Limb (tissue), 2 donors: ENCODE results near the gene NUTM1.
A peak's percentile ranks its signal among the peaks of the same experiment; 100 is the strongest.

ENCODE experiments used
- DNase-seq, 2 donors: peaks; one replicate each; pipeline ENCODE4 v3.0.0-alpha.2; 2016; ENCODE audit errors: extremely low spot score in 2 of 2

NUTM1 gene, protein sequence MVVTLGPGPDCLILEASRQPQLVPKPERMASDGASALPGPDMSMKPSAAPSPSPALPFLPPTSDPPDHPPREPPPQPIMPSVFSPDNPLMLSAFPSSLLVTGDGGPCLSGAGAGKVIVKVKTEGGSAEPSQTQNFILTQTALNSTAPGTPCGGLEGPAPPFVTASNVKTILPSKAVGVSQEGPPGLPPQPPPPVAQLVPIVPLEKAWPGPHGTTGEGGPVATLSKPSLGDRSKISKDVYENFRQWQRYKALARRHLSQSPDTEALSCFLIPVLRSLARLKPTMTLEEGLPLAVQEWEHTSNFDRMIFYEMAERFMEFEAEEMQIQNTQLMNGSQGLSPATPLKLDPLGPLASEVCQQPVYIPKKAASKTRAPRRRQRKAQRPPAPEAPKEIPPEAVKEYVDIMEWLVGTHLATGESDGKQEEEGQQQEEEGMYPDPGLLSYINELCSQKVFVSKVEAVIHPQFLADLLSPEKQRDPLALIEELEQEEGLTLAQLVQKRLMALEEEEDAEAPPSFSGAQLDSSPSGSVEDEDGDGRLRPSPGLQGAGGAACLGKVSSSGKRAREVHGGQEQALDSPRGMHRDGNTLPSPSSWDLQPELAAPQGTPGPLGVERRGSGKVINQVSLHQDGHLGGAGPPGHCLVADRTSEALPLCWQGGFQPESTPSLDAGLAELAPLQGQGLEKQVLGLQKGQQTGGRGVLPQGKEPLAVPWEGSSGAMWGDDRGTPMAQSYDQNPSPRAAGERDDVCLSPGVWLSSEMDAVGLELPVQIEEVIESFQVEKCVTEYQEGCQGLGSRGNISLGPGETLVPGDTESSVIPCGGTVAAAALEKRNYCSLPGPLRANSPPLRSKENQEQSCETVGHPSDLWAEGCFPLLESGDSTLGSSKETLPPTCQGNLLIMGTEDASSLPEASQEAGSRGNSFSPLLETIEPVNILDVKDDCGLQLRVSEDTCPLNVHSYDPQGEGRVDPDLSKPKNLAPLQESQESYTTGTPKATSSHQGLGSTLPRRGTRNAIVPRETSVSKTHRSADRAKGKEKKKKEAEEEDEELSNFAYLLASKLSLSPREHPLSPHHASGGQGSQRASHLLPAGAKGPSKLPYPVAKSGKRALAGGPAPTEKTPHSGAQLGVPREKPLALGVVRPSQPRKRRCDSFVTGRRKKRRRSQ

DNA sequence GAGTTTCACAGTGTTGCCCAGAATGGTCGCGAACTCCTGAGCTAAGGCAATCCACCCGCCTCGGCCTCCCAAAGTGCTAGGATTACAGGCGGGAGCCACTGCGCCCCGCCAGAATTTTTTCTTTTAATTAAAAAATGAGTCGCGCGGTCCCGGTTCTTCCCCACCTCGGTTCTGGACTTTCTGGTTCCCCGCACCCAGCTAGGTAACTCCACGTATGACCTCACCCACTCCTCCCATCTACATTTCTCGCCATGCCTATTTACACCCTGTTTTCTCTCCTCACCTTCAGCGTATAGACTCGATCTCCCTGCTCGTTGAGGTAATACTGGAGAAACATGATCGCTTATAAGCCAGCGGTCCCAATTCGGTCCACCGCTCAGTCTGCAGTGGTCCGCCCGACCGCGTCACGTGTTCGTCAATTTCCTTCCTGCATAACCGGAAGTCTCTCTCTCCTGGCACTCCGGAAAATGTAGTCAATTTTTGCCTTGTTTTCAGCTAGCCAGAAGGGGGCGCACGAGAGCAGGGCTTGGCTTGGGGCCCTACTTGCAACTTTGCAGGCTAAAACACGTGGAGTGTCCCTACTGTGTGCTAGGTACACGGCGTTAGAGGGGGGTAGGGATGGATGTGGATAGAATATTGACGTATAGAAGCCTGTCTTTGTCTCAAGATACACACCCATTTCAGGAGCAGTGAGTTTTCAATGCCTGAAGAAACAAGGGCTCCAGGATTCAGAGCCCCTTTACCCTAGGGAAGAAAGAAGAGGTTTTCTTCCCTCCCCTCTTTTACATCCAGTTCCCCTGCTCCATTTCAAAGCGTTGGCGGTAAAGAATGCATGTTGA lies at the start of gene NUTM1, which contains the start of gene NOP10:
Gene NUTM1, plus strand, starts transcription at position 579 of the 839 bp plus-strand sequence. CDS start 382 bp downstream, outside the sequence.
Gene NOP10, minus strand, starts transcription at position 400 of the 839 bp plus-strand sequence. Its CDS starts 63 bp downstream, at position 337.
- DNase-seq = peak; percentile 93 to 94

DNA sequence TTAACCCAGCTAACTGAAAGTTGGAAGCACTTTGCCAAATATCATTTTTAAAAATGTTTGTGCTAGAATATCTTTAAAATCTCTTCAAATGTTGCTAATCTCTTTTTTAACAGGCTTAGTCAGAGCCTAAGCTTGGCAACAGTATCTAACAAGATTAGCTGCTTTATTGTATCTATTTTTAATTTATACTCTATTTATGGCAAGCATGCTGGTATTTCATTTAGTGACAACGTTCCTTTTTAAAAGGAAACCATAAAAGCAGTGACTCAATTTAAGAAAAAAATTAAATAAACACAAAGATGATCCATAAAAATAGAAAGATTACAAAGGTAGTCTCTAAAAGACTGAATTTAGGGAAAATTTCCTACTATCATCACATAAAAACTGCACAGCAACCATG lies 46.1 kb upstream of the NUTM1 start:
- no peak for DNase-seq

DNA sequence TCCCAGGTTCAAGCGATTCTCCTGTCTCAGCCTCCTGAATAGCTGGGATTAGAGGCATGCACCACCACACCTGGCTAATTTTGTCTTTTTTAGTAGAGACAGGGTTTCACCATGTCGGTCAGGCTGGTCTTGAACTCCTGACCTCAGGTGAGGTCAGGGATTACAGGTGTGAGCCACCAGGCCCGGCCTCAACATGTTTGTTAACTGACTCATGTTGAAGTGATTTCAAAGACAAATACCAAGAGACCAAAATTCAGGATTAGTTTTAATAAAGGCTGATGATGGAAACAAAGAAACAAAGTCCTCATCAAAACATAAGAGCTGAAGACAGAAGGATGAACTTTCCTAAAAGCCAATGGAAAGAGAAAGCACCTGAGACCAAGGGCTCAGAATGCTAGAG lies 42.1 kb upstream of the NUTM1 start:
- no peak for DNase-seq

DNA sequence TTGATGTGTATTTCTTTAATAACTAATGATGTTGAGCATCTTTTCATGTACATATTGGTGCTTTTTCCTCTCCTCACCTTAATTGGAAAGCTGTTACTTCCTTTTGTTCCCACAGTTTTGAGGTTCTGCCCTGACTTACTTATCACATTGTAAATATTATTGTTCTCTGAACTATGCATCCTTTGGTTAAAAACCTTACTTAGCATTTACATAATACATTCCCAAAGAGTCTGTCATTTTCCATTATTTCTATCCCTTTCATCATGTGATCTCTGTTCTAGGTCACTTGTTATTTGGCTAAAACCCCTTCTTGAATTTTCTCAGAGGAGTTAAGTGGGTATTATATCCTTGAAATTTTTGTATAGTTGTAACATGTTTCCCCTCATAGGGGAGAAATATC lies 38.5 kb upstream of the NUTM1 start:
- no peak for DNase-seq

DNA sequence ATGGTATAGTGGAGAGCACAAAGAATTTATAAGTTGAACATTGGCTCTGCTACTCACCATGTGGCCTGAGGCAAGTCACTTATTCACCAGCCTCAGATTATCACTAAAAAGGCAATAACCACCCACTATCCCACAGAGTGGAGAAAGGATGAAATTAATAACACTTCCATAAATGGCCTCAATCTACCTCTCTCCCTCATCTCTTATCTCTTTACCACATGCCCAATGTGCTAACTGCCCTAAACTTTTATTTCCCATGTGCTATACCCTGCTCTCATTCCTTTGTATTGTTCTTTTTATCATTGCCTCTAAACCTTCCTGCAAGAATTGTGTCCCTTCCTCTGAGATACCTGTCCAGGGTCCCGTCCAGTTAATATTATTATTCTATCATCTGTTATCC lies 31.6 kb upstream of the NUTM1 start:
- no peak for DNase-seq

DNA sequence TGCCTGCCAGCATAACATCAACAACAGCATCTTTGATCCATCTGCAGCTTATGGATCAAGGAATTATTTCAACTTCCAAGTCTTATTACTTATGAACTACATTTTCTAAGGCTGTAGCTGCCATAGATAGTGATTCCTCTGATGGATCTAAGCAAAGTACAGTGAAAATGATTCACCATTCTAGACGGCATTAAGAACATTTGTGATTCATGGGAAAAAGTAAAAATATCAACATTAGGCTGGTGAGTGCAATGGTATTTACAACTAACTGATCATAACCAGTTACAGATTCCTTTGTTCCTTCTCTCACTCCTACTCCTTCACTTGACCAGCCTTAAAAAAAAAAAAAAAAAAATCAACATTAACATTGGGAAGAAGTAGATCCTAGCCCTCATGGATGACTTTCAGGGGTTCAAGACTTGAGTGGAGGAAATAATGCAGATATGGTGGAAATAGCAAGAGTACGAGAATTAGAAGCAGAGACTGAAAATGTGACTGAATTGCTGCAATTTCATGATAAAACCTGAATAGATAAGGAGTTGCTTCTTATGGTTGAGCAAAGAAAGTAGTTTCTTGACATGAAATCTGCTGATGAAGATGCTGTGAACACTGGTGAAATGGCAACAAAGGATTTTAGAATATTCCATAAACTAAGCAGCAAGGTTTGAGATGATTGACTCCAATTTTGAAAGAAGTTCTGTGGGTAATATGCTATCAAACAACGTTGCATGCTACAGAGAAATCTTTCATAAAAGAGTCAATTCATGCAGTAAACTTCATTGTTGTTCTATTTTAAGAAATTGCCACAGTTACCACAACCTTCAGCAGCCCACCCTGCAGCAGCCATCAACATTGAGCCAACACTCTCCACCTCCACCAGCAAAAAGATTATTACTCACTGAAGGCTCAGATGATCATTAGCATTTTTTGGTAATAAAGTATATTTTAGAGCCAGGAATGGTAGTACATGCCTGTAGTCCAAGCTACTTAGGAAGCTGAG lies 28.3 kb upstream of the NUTM1 start:
- DNase-seq = no peak

DNA sequence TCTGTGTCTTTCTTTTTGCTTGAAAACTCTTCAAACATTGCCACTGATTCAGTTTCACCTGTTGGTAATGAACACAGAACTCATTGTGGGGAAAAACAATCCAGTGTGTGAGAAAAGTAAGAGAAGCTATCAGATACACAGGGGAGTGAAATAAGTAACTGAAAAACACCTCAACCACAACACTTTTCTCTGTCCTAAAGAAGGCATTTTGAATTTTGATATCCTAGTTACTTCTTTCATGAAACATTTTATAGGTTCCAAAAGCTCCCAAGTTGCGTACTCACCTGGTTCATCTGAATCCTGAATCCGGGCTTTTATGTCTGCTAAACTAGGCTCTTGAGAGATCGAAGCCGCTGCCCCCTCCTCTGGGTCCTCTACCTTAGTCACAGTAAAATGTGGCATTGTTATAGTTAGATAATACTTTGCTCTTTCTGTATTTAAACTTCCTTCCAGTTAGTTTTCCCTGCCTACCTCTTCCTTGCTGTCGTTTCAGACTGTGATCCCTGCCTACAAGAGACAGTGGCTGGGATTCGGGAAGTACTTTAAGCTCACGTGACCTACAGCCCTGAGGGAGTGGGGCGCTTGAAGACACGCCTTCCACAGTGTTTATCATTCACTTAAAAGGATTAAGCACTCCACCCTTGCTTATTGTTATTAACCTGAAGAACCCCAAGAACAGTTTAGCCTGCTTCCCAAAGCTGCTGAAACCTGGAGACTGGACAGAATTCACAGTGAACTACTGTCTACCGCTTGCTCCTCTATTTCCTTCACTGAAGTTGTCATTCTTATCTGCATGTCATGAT lies 24.6 kb upstream of the NUTM1 start:
- DNase-seq = peak; percentile 29 to 54

DNA sequence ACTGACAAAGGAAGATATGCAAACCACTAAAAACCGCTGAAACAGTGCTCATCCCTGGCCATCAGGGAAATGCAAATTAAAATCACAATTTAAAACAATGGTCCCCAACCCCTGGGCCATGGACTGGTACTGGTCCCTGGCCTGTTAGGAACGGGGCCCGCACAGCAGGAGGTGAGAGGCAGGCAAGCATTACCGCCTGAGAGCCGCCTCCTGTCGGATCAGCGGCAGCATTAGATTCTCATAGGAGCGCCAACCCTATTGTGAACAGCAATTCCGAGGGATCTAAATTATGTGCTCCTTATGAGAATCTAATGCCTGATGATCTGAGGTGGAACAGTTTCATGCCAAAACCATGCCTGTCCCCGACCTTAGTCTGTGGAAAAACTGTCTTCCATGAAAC lies 19.9 kb upstream of the NUTM1 start:
- no peak for DNase-seq

DNA sequence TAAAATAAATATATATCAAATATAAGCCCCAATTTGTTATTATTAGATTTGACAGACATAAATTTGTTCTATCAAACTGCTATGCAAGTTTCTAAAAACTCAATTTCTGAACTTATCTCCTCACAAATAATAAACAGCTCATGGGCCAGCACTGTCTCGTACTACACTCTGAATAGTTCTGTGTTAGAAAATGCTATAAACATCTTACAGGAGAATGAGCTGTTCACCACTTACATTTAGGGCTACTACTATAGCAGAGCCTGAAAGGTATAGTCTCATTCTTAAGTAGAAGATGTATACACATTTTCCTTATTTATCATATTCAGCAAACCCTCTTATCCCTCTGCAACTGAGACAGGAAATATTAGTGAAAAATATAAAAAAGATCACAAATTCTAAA lies 18.2 kb upstream of the NUTM1 start:
- no peak for DNase-seq

DNA sequence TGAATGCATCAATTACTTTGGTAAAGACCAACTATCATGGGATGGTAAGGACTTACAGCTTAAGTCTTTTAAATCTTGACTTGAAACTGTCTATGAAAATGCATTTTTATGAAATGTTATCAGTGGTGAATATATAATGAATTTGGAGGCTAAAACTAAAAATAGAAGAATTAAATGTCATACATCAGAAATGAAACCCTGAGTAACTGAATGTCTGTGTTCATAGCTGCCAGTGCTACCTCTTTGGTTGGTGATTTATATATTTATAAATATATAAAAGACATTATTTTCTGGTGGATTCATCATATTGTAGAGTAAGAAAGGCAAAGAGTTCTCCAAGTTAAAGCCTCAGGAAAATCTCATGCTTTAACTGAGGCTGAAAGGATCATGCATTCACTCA lies 17.7 kb upstream of the NUTM1 start:
- DNase-seq = no peak

DNA sequence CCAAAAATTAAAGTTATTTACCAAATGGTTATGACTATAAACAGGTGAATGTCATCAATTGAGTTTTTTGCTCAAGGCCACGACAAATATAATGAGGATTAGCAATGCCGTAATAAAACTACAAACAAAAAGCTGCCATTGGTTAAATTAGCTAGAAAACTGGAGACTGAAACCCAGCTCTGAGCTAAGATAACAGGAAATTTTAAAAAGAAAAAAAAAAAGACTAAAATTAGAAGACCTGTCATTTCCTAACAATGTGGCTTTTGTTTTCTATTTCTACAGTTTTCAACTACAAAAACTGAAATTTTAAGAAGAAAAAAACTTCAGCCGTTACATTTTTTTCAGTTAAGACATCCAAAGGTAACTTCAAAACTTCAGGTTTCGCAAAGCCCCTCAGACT lies 15.2 kb upstream of the NUTM1 start:
- DNase-seq = no peak

DNA sequence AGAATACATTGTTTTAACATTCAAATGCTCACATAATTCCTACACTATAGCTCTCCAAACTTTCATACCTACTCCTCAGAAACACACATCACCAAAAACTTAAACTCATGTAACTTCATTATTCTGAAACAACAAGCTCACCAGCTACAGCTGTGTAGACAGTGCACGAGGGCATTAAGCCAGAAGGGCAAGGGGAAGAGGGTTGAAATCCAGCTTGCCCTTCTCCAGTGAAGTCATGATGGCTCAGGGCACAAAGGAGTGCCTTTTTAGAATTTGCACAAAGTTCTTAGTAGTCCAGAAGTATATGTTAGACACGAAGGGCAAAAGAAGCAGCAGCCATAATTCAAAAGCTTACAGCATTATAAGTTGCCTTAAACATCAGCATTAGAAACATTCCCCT lies 14.1 kb upstream of the NUTM1 start:
- DNase-seq = no peak

DNA sequence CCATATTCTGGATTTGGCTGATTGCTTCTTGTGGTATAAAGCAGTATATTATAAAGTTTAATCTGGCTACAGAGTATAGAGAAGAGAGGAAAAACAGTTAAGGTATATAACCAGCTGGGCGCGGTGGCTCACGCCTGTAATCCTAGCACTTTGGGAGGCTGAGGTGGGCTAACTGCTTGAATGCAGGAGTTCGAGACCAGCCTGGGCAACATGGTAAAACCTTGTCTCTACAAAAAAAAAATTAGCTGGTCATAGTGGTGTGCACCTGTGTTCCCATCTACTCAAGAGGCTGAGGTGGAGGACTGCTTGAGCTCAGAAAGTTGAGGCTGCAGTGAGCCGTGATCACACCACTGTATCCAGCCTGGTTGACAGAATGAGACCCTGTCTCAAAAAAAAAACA lies 12.8 kb upstream of the NUTM1 start:
- DNase-seq = no peak

DNA sequence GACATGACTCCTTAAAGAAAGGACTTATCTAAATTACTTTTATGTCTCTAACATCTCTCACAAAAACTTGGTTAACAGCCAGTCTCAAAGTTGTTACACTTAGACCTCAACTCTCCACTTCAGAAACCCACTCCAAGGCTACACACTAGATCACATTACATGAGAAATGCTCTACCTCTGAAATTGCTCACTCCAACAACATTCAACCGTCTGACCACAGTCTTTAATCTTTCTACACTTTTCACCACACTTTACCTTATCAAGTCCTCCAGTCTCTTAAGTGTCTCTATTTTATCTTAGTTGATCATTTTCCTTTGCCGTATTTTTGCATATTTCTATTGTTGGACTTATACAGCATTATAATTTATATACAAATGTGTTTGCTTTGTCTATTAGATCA lies 11.3 kb upstream of the NUTM1 start:
- DNase-seq = no peak

DNA sequence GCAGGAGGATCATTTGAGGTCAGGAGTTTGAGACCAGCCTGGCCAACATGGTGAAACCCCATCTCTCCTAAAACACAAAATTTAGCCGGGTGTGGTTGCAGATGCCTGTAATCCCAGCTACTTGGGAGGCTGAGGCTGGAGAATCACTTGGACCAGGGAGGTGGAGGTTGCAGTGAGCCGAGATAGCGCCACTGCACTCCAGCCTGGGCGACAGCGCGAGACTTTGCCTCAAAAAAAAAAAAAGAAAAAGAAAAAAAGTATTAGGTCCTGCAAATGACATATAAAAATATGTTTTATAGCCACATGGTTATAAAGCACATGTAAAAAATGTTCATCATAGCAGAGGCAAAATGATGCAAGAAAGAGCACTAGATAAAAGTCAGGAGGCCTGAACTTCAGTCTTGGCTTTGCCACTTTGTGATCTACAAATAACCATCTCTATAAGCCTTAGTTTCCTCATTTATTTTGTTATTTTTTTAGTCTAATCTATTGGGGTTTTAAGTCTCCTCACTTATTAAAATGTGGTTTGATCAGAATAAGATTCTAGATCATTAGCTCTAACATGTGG lies 10.5 kb upstream of the NUTM1 start:
- DNase-seq = no peak

DNA sequence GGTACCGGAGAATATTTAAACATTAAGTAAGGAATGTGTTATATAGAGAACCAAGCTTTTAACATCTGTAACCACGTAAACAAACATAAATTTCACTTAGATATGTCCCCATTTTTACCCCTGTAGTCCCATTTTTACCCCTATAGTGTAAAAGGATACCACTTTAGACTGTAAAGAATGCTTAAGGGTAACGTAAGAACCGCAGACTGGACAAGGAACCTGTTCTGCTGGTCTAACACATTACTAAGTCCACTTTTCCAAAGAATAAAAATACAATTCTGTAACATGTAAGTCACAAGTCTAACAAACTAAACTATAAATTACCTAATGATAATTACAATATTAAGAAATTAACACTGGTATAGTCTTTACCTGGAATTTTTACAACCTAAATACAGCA lies 8.4 kb upstream of the NUTM1 start:
- DNase-seq = no peak

DNA sequence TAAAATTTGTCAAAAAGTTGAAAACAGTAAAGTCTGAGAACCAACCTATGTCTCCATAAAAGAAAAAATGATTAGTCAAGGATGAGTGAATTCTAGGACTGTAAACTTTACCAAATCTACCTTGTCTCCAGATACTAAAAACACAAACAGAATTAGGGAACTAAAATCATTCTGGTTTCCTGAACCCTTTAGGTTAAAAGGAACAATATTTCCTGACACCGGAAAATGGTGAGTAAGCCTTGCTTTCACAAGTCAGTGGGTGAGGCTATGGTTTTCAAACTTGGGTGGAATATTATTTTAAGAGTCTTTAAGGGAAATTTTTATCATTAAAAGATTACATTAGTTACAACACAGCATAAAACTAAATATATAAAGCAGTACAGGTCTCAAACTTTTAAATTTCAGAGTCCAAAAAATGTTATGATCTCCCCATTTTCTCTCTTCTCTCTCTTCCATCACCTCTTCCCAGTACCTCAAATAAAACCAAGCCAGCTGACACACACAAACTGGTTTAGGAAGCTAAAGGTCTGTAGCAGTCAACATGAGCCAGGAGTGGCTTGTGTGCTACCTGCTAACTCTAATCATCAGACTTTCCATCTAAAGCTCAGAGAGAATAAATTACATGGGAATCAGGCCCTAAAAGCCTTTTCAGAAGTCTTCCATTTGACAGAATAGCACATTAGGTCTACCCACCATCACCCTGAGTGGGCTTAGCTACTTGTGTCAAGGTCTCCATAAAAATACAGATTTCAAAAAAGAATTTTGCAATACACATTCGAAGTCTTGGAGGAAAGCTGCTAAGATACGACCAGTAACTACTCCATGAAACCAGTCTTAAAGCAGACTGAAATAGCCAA lies 7.7 kb upstream of the NUTM1 start:
- DNase-seq = no peak
